GM23248 (cell line): ENCODE data around the gene PARP8.

Source experiments
- EZH2 ChIP-seq: fragments of 200-600 bp; sonication (generic); IDR thresholded peaks from 2 replicates; pipeline ENCODE4 v1.6.1; 2018; ENCODE audit warnings: antibody characterized with exemption, mild to moderate bottlenecking; ENCODE audit not compliant: insufficient read depth, poor library complexity, severe bottlenecking
- EZH2phosphoT487 ChIP-seq: fragments of 200-600 bp; sonication (generic); IDR thresholded peaks from 2 replicates; pipeline ENCODE4 v1.6.1; 2018; ENCODE audit warnings: antibody characterized with exemption, moderate library complexity, mild to moderate bottlenecking, low read depth; ENCODE audit not compliant: insufficient read depth

GRCh38 chr5:50808406-50808805 lies 142.0 kb downstream of the PARP8 start:
- TF ChIP-seq EZH2phosphoT487 = no peak
- TF ChIP-seq EZH2 = no peak
